Muscle layer of colon (tissue), 2 donors: ENCODE data around the gene TAB2.

Source experiments
- H3K27ac ChIP-seq: one replicate; pipeline ENCODE4 v1.7.0; 2013; ENCODE audit warnings: low read depth, mild to moderate bottlenecking, low read length, moderate library complexity
- H3K27me3 ChIP-seq, 2 donors: one replicate each; pipeline ENCODE4 v1.7.0; 2013; ENCODE audit warnings: low read length in 2 of 2, mild to moderate bottlenecking in 2 of 2; ENCODE audit not compliant: insufficient read depth in 2 of 2, control insufficient read depth in 1 of 2
- H3K36me3 ChIP-seq: one replicate; pipeline ENCODE4 v1.7.0; 2013; ENCODE audit warnings: mild to moderate bottlenecking, low read length; ENCODE audit not compliant: insufficient read depth
- H3K4me1 ChIP-seq: one replicate; pipeline ENCODE4 v1.7.0; 2013; ENCODE audit warnings: mild to moderate bottlenecking, low read length; ENCODE audit not compliant: insufficient read depth
- H3K4me3 ChIP-seq, 2 donors: one replicate each; pipeline ENCODE4 v1.7.0; 2013; ENCODE audit warnings: low read length in 2 of 2, low read depth in 1 of 2, mild to moderate bottlenecking in 1 of 2, moderate library complexity in 1 of 2
- H3K9ac ChIP-seq: one replicate; pipeline ENCODE4 v1.7.0; 2013; ENCODE audit warnings: low read length
- H3K9me3 ChIP-seq: one replicate; pipeline ENCODE4 v1.7.0; 2013; ENCODE audit warnings: mild to moderate bottlenecking, low read length
- donor health status: abdominal sarcoma.
- donor health status: Adenocarcinoma of cecum.

Gene TAB2

GRCh38 chr6:149395185-149395584, 77.7 kb downstream of the TAB2 start:
- H3K4me1 ChIP-seq = no peaks in the 10 kb centered on the region
- no peak overlapping the region for H3K9ac ChIP-seq
- no peak overlapping the region for H3K4me3 ChIP-seq
- no peak overlapping the region for H3K27ac ChIP-seq
- no peaks in the 10 kb centered on the region for H3K27me3 ChIP-seq
- H3K9me3 ChIP-seq = no peaks in the 10 kb centered on the region
- peaks cover 14% of the 10 kb centered on the region for H3K36me3 ChIP-seq

- no peak overlapping the region for H3K9ac ChIP-seq
- peaks cover 19% of the 10 kb centered on the region for H3K36me3 ChIP-seq
Measured at GRCh38 chr6:149397384-149397783, 79.9 kb downstream of the TAB2 start.

GRCh38 chr6:149400050-149400449, 82.5 kb downstream of the TAB2 start, which contains the start of gene SUMO4:
Gene SUMO4, plus strand, starts transcription at chr6:149400262. Its CDS starts 130 bp downstream, at chr6:149400392.
- no peaks in the 10 kb centered on the region for H3K4me1 ChIP-seq
- no peaks in the 10 kb centered on the region for H3K9me3 ChIP-seq
- H3K4me3 ChIP-seq = no peak within 1 kb of the TSS
- H3K9ac ChIP-seq = no peak within 1 kb of the TSS
- H3K27ac ChIP-seq = no peak within 1 kb of the TSS
- H3K27me3 ChIP-seq = no peaks in the 10 kb centered on the region
- H3K36me3 ChIP-seq = peaks cover 23% of the 10 kb centered on the region

More at GRCh38 chr6:149397384-149397783, 79.9 kb downstream of the TAB2 start:
- no peak overlapping the region for H3K27ac ChIP-seq
- H3K9me3 ChIP-seq = no peaks in the 10 kb centered on the region
- no peaks in the 10 kb centered on the region for H3K27me3 ChIP-seq
- no peaks in the 10 kb centered on the region for H3K4me1 ChIP-seq
- H3K4me3 ChIP-seq = no peak overlapping the region

- Histone ChIP-seq H3K4me1 (no peaks in the 10 kb centered on the region), H3K9ac (no peak overlapping the region), H3K9me3 (no peaks in the 10 kb centered on the region), H3K4me3 (no peak overlapping the region), H3K27me3 (no peaks in the 10 kb centered on the region), H3K36me3 (peaks cover 28% of the 10 kb centered on the region), H3K27ac (no peak overlapping the region)
Measured at GRCh38 chr6:149403534-149403933, 86.0 kb downstream of the TAB2 start.

GRCh38 chr6:149405823-149406765, 88.6 kb downstream of the TAB2 start:
- Histone ChIP-seq H3K9ac (no peak overlapping the region), H3K36me3 (peaks cover 37% of the 10 kb centered on the region)

GRCh38 chr6:149409617-149410016, 92.1 kb downstream of the TAB2 start:
- Histone ChIP-seq H3K36me3 (peaks cover 34% of the 10 kb centered on the region), H3K4me1 (no peaks in the 10 kb centered on the region), H3K4me3 (no peak overlapping the region), H3K9me3 (no peaks in the 10 kb centered on the region), H3K9ac (no peak overlapping the region), H3K27me3 (no peaks in the 10 kb centered on the region), H3K27ac (no peak overlapping the region)

More at GRCh38 chr6:149405823-149406765, 88.6 kb downstream of the TAB2 start:
- Histone ChIP-seq H3K9me3 (no peaks in the 10 kb centered on the region), H3K27me3 (no peaks in the 10 kb centered on the region), H3K4me3 (no peak overlapping the region), H3K4me1 (no peaks in the 10 kb centered on the region), H3K27ac (no peak overlapping the region)

- H3K36me3 ChIP-seq = peaks cover 34% of the 10 kb centered on the region
- no peaks in the 10 kb centered on the region for H3K27me3 ChIP-seq
- no peak overlapping the region for H3K9ac ChIP-seq
- no peak overlapping the region for H3K4me3 ChIP-seq
- H3K4me1 ChIP-seq = no peaks in the 10 kb centered on the region
- no peaks in the 10 kb centered on the region for H3K9me3 ChIP-seq
- no peak overlapping the region for H3K27ac ChIP-seq
Measured at GRCh38 chr6:149410557-149410956, 93.0 kb downstream of the TAB2 start.

- Histone ChIP-seq H3K4me1 (no peaks in the 10 kb centered on the region), H3K9ac (no peak overlapping the region), H3K27me3 (no peaks in the 10 kb centered on the region), H3K4me3 (no peak overlapping the region), H3K9me3 (no peaks in the 10 kb centered on the region), H3K36me3 (peaks cover 22% of the 10 kb centered on the region), H3K27ac (no peak overlapping the region)
Measured at GRCh38 chr6:149414009-149414408, 96.5 kb downstream of the TAB2 start.

- Histone ChIP-seq H3K4me1 (no peaks in the 10 kb centered on the region), H3K9ac (no peak overlapping the region), H3K27me3 (no peaks in the 10 kb centered on the region), H3K27ac (no peak overlapping the region), H3K36me3 (peaks cover 14% of the 10 kb centered on the region), H3K9me3 (no peaks in the 10 kb centered on the region), H3K4me3 (no peak overlapping the region)
Measured at GRCh38 chr6:149414821-149415220, 97.3 kb downstream of the TAB2 start.

- H3K27ac ChIP-seq = no peak overlapping the region
- no peaks in the 10 kb centered on the region for H3K27me3 ChIP-seq
- no peaks in the 10 kb centered on the region for H3K36me3 ChIP-seq
- H3K4me1 ChIP-seq = peaks cover 12% of the 10 kb centered on the region
- no peaks in the 10 kb centered on the region for H3K9me3 ChIP-seq
- H3K4me3 ChIP-seq = no peak overlapping the region
- H3K9ac ChIP-seq = no peak overlapping the region
Measured at GRCh38 chr6:149419696-149420404, 102.3 kb downstream of the TAB2 start.

- peaks cover 12% of the 10 kb centered on the region for H3K4me1 ChIP-seq
- H3K9ac ChIP-seq = no peak overlapping the region
- H3K36me3 ChIP-seq = no peaks in the 10 kb centered on the region
- no peak overlapping the region for H3K27ac ChIP-seq
- no peaks in the 10 kb centered on the region for H3K9me3 ChIP-seq
- H3K27me3 ChIP-seq = no peaks in the 10 kb centered on the region
- no peak overlapping the region for H3K4me3 ChIP-seq
Measured at GRCh38 chr6:149421132-149421531, 103.6 kb downstream of the TAB2 start.
